Upper lobe of right lung (tissue), 1 donor: ENCODE measurements around the gene RASSF5. TPM values are rescaled to one million over a fixed set of nuclear protein-coding genes. Genes with fewer than 3 reads are reported as not detected.

ENCODE experiments used
- ATAC-seq: fragments of 200-7000 bp; cut with Tn5 transposase; one replicate; pipeline ENCODE4 v1.9.1; 2020; ENCODE audit warnings: mild to moderate bottlenecking, moderate library complexity
- DNase-seq: peaks from one replicate; pipeline ENCODE4 v3.0.0-alpha.2; 2020
- H3K27ac ChIP-seq: fragments of 200-600 bp; one replicate; pipeline ENCODE4 v1.8.0; 2022
- H3K27me3 ChIP-seq: fragments of 200-600 bp; one replicate; pipeline ENCODE4 v1.8.0; 2022; ENCODE audit warnings: mild to moderate bottlenecking
- H3K36me3 ChIP-seq: fragments of 200-600 bp; one replicate; pipeline ENCODE4 v1.8.0; 2022
- H3K4me1 ChIP-seq: fragments of 200-600 bp; one replicate; pipeline ENCODE4 v1.8.0; 2022
- H3K4me3 ChIP-seq: fragments of 200-600 bp; one replicate; pipeline ENCODE4 v1.8.0; 2022; ENCODE audit warnings: mild to moderate bottlenecking
- H3K9me3 ChIP-seq: fragments of 200-600 bp; one replicate; pipeline ENCODE4 v1.8.0; 2022
- CTCF ChIP-seq: fragments of 200-600 bp; IDR thresholded peaks from one replicate; pipeline ENCODE4 v1.8.0; 2022; ENCODE audit warnings: antibody characterized with exemption
- intact Hi-C: fragments of 100-400 bp; cut with DNase I; formaldehyde crosslinking; loops from one replicate; pipeline ENCODE4 v1.11.0; 2022
- long read RNA-seq: library from polyadenylated mRNA; unstranded; transcript quantifications from one replicate; pipeline ENCODE4 v2.0.0, GENCODE V29; 2021
- total RNA-seq: library from RNA; stranded (reverse); fragmentation: NEBNext Ultra II Directional; extraction: Animal tissue kit (Norgen Biotek cat#: 25700); gene quantifications from one replicate; pipeline ENCODE4 v1.2.1, GENCODE V29; 2021
- donor health status: DM: no; HTN: yes; CAD: no; lungs with severe emphysema.

RASSF5 gene, protein sequence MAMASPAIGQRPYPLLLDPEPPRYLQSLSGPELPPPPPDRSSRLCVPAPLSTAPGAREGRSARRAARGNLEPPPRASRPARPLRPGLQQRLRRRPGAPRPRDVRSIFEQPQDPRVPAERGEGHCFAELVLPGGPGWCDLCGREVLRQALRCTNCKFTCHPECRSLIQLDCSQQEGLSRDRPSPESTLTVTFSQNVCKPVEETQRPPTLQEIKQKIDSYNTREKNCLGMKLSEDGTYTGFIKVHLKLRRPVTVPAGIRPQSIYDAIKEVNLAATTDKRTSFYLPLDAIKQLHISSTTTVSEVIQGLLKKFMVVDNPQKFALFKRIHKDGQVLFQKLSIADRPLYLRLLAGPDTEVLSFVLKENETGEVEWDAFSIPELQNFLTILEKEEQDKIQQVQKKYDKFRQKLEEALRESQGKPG
- total RNA-seq = 37.6 TPM
- long read RNA-seq, full-length matches to known transcripts = 87 of 109 reads
- long read RNA-seq, partial matches to known transcripts = 12 of 109 reads
- long read RNA-seq, other reads (novel, unspliced or antisense) = 10 of 109 reads

DNA sequence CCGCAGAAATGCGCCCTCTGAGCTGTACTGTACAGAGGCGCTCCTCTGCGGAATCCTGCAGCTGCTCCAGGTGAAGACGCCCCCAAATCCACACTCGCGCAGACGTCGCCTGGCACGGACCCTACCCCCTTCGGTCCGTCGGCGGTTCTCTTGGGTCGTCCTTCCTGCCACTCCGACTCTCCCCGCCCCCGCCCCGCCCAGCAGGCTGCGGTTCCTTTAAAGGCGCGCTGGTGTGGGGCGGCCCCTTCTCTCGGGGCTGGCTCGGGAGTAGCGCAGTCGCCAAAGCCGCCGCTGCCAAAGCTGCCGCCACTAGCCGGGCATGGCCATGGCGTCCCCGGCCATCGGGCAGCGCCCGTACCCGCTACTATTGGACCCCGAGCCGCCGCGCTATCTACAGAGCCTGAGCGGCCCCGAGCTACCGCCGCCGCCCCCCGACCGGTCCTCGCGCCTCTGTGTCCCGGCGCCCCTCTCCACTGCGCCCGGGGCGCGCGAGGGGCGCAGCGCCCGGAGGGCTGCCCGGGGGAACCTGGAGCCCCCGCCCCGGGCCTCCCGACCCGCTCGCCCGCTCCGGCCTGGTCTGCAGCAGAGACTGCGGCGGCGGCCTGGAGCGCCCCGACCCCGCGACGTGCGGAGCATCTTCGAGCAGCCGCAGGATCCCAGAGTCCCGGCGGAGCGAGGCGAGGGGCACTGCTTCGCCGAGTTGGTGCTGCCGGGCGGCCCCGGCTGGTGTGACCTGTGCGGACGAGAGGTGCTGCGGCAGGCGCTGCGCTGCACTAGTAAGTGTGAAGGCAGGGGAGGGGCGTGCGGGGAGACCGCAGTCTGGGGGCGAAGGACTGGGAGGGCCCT, at the start of gene RASSF5:
Gene RASSF5 (plus strand): TSS at position 248 of the 846 bp plus-strand sequence. CDS start 72 bp downstream, at position 320.
- H3K27ac ChIP-seq = peak within 1 kb of the TSS; percentile 20
- DNase-seq (peak; percentile 96), ATAC-seq (peak; percentile 90)
- H3K9me3 ChIP-seq = no peaks in the 10 kb centered on the region
- peak within 1 kb of the TSS; percentile 63 for H3K4me3 ChIP-seq
- no peak for TF ChIP-seq CTCF
- H3K27me3 ChIP-seq = no peaks in the 10 kb centered on the region
- intact Hi-C loops = no loop called here
- no peaks in the 10 kb centered on the region for H3K36me3 ChIP-seq
- peaks cover 58% of the 10 kb centered on the region for H3K4me1 ChIP-seq

DNA sequence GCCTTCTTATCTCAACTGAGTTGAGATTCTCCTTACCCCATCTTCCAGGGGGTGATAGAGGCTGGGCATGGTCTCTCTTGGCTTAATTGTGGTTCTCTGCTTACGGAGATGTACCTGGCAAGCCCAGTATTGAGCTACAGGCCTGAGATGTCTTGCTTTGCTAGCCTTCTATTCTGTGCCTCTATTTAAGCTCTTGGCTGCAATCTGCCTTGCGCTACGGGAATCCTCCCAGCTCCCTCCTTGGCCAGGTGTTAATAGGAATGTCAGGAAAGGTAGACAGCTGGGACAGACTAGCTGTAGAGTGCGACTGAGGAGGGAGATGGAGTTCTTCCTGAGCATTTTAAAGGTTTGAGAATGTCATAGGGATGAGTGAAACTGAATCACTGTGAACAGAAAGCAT, 47.6 kb upstream of the RASSF5 start:
- no peak for ATAC-seq
- no peaks in the 10 kb centered on the region for H3K9me3 ChIP-seq
- H3K27ac ChIP-seq = no peak overlapping the region
- intact Hi-C loops = no loop called here
- no peaks in the 10 kb centered on the region for H3K27me3 ChIP-seq
- H3K36me3 ChIP-seq = peaks cover 21% of the 10 kb centered on the region
- no peak overlapping the region for H3K4me3 ChIP-seq
- no peak for TF ChIP-seq CTCF
- no peak for DNase-seq
- H3K4me1 ChIP-seq = peaks cover 6% of the 10 kb centered on the region

DNA sequence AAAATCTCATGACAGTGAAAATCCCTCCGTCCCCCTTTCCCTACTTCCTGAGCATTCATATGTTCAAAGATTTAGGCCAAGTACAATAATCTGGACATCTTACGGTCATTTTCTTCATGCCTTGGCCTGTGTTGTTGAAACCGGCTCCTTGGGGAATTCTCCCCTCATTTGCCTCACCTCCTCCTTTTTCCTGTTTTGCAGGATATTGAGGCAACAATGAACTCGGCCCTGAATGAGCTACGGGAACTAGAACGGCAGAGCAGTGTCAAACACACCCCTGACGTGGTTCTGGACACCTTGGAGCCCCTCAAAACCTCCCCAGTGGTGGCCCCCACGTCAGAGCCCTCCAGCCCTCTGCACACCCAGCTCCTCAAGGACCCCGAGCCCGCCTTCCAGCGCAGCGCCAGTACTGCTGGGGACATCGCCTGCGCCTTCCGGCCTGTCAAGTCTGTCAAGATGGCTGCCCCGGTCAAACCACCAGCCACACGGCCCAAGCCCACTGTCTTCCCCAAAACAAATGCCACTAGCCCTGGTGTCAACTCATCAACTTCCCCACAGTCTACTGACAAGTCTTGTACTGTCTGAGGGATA, 46.4 kb upstream of the RASSF5 start:
- Histone ChIP-seq H3K4me1 (peaks cover 6% of the 10 kb centered on the region), H3K9me3 (no peaks in the 10 kb centered on the region), H3K27ac (no peak overlapping the region), H3K4me3 (no peak overlapping the region), H3K27me3 (no peaks in the 10 kb centered on the region), H3K36me3 (peaks cover 16% of the 10 kb centered on the region)
- TF ChIP-seq CTCF = no peak
- intact Hi-C loops = no loop called here
- DNase-seq (peak; percentile 61), ATAC-seq (no peak)

DNA sequence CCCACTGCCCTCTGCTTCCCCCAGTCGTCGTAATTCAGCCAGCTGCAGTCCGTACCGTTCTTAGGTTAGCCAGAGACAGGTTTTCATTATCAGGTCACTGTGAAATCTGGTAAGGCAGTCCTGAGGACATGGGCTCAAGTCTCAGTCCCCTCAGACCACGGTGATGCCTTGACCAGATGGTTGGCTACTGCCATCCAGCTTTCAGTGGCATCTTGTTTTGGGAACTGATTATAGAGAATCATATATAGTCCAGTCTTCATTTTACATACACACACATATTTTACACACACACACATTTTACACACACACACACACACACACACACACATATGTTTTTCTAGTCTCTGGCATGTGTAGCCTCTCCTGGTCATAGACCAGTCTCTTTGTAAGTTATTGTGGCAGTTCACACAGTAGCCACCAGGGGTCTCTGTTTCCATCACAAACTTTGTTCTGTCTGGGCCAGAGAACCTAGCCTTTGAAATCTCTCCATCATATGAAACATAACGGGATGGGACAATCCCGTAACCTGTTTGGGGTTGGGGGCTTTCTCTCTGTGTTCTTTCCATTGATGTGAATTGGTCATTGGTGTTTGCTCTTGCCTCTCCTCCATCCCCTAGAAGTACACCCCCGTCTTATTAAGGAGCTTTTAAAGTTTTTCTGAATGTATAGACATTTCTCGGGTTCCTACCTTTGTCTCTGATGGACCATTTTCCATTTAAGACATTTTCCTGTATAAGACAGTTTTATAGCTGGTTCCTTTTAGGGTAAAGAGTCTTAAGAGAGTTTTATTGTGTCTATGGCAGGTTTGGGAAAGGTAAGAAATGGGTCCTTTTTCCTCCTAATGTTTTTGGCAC, 45.5 kb upstream of the RASSF5 start:
- Histone ChIP-seq H3K4me1 (peaks cover 5% of the 10 kb centered on the region), H3K36me3 (peaks cover 16% of the 10 kb centered on the region), H3K27ac (no peak overlapping the region), H3K9me3 (no peaks in the 10 kb centered on the region), H3K27me3 (no peaks in the 10 kb centered on the region), H3K4me3 (no peak overlapping the region)
- ATAC-seq = peak; percentile 85
- DNase-seq = no peak
- intact Hi-C loops = no loop called here
- TF ChIP-seq CTCF = peak; percentile 82

DNA sequence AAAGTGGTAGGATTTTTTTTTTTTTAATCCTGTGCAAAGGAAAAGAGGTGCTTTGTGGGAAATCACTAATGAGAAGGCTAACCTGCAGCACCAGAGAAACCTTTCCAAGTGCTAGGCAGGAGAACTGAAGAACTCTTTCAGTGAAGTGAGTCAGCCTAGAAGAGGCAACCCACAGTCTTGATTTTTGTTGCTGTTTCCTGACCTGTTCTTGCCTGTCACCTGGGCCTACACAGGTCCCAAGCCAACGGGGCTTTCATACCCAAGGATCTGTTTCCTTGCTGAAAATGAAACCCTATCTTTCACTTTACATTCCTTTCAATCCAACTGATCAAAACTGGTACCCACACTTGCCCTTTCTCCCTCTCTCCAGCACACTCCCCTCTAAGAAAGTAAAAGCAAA, 44.2 kb upstream of the RASSF5 start:
- Histone ChIP-seq H3K36me3 (peaks cover 14% of the 10 kb centered on the region), H3K9me3 (no peaks in the 10 kb centered on the region), H3K27ac (no peak overlapping the region), H3K4me1 (peaks cover 6% of the 10 kb centered on the region), H3K27me3 (no peaks in the 10 kb centered on the region), H3K4me3 (no peak overlapping the region)
- intact Hi-C loops = no loop called here
- no peak for TF ChIP-seq CTCF
- no peak for DNase-seq
- ATAC-seq = no peak
